ENCODE results near the gene STRAP.
"Not testable (repeated sequence)": the region's sequence is repeated elsewhere in the genome, so short reads cannot be mapped to it uniquely, and the experiment has no call there.

The STRAP gene

DNA sequence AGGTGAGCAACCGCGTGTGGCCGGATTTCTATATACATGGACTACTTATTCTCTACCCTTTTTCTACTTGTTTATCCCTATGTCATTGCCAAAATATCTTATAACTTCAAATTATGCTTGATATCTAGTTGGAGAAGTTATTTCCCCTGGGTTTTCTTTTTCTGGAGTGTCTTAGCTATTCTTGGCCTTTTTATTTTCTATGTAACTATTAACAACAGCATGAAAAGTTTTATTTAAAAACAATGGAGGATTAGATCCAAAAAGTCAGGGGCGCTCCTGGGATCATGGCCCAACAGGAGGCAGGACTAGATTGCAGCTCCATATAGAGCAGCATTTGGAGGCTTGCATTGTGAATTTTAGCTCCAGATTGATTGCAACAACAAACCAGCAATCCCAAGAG, 8.6 kb upstream of the STRAP start:
- H4K20me1 ChIP-seq (ENCODE audit: insufficient read depth, low read length) = no peaks in the 10 kb centered on the region
- H2AFZ ChIP-seq (ENCODE audit: low read length) = no peak overlapping the region
- H3K36me3 ChIP-seq (replicated peaks; ENCODE audit: insufficient read depth, low read length) = no peaks in the 10 kb centered on the region
- H3K9me3 ChIP-seq (replicated peaks; ENCODE audit: insufficient read depth, low read length) = no peaks in the 10 kb centered on the region
- H3K4me3 ChIP-seq (ENCODE audit: low read length) = no peak overlapping the region
- DNase-seq = no peak
- H3K4me1 ChIP-seq (ENCODE audit: low read length) = no peaks in the 10 kb centered on the region
- no peaks in the 10 kb centered on the region for H3K27me3 ChIP-seq (replicated peaks; ENCODE audit: insufficient read depth, low read length)
- H3K4me2 ChIP-seq (ENCODE audit: low read depth, low read length) = no peak overlapping the region
- H3K9me2 ChIP-seq (replicated peaks; ENCODE audit: insufficient read depth, low read length) = no peaks in the 10 kb centered on the region
- no peaks in the 10 kb centered on the region for H3K79me2 ChIP-seq (ENCODE audit: low read length)
- no peaks in the 10 kb centered on the region for H3F3A ChIP-seq (ENCODE audit: insufficient read depth, low read length)
- H3K27ac ChIP-seq (ENCODE audit: low read length) = no peak overlapping the region
- H3K9ac ChIP-seq (ENCODE audit: low read length) = no peak overlapping the region
- TF ChIP-seq CTCF (IDR thresholded peaks at IDR 0.05; ENCODE audit: low read length) (no peak), EZH2phosphoT487 (IDR thresholded peaks at IDR 0.05; ENCODE audit: low read length) (no peak), EZH2 (optimal IDR thresholded peaks at IDR 0.05; ENCODE audit: low read depth, low read length) (no peak)

DNA sequence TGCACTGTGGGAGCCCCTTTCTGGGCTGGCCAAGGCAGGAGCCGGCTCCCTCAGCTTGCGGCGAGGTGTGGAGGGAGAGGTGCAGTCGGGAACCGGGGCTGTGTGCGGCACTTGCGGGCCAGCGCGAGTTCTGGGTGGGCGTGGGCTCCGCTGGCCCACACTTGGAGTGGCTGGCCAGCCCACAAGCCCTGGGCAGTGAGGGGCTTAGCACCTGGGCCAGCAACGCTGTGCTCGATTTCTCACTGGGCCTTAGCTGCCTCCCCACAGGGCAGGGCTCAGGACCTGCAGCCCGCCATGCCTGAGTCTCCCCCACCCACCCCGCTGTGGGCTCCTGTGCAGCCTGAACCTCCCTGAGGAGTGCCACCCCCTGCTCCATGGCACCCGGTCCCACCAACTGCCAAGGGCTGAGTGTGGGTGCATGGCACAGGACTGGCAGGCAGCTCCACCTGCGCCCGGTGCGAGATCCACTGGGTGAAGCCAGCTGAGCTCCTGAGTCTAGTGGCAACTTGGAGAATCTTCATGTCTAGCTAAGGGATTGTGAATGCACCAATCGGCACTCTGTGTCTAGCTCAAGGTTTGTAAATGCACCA, 7.5 kb upstream of the STRAP start:
- not testable (repeated sequence) for H2AFZ ChIP-seq (ENCODE audit: low read length); H3K79me2 ChIP-seq (ENCODE audit: low read length); H3K4me1 ChIP-seq (ENCODE audit: low read length)

DNA sequence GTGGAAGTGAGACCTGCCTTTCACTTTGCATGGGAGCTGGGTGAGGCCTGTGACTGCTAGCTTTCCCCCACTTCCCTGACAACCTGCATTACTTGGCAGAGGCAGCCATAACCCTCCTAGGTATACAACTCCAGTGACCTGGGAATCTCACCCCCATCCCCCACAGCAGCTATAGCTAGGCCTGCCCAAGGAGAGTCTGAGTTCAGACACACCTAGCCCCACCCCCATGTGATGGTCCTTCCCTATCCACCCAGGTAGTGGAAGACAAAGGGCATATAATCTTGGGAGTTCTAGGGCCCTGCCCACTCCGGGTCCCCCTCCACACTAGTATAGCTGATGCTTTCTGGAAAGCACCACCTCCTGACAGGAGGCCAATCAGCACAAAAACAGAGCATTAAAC, 6.3 kb upstream of the STRAP start:
- Histone ChIP-seq H3K9me2 (replicated peaks; ENCODE audit: insufficient read depth, low read length) (no peaks in the 10 kb centered on the region), H4K20me1 (ENCODE audit: insufficient read depth, low read length) (no peaks in the 10 kb centered on the region), H3K4me3 (ENCODE audit: low read length) (no peak overlapping the region), H2AFZ (ENCODE audit: low read length) (no peak overlapping the region), H3K27me3 (replicated peaks; ENCODE audit: insufficient read depth, low read length) (no peaks in the 10 kb centered on the region), H3K79me2 (ENCODE audit: low read length) (no peaks in the 10 kb centered on the region), H3F3A (ENCODE audit: insufficient read depth, low read length) (no peaks in the 10 kb centered on the region), H3K9me3 (replicated peaks; ENCODE audit: insufficient read depth, low read length) (no peaks in the 10 kb centered on the region), H3K4me2 (ENCODE audit: low read depth, low read length) (no peak overlapping the region), H3K9ac (ENCODE audit: low read length) (no peak overlapping the region), H3K36me3 (replicated peaks; ENCODE audit: insufficient read depth, low read length) (no peaks in the 10 kb centered on the region), H3K27ac (ENCODE audit: low read length) (no peak overlapping the region), H3K4me1 (ENCODE audit: low read length) (0 out of 2 replicates have a peak, but pooled peaks cover 2% of the 10 kb centered on the region)
- no peak for TF ChIP-seq EZH2 (optimal IDR thresholded peaks at IDR 0.05; ENCODE audit: low read depth, low read length)
- no peak for TF ChIP-seq CTCF (IDR thresholded peaks at IDR 0.05; ENCODE audit: low read length)
- no peak for DNase-seq

More for the DNA sequence above, 7.5 kb upstream of the STRAP start:
- not testable (repeated sequence) for DNase-seq; H3F3A ChIP-seq (ENCODE audit: insufficient read depth, low read length); H3K27ac ChIP-seq (ENCODE audit: low read length); H3K9ac ChIP-seq (ENCODE audit: low read length); H3K4me2 ChIP-seq (ENCODE audit: low read depth, low read length); H4K20me1 ChIP-seq (ENCODE audit: insufficient read depth, low read length); H3K36me3 ChIP-seq (replicated peaks; ENCODE audit: insufficient read depth, low read length); H3K9me3 ChIP-seq (replicated peaks; ENCODE audit: insufficient read depth, low read length); H3K4me3 ChIP-seq (ENCODE audit: low read length); H3K9me2 ChIP-seq (replicated peaks; ENCODE audit: insufficient read depth, low read length); H3K27me3 ChIP-seq (replicated peaks; ENCODE audit: insufficient read depth, low read length)

DNA sequence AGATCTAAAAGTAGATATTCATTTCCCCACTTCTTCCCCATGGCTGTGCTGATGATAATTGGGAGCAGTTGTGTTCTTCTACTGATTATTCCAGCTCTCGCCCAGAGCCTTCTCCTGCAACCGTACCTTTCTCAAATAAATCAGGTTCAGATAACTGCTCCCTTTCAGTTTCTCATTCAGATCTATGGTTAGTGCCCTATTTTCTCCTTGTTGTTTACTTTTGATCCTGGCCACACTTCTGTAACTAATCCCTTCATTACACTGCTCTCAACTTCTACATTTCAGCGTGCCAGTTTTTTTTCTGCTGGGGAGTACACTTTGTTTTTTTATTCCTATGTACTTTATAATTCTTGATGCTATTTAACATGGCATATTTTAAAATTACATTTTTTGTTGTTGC, 2.8 kb upstream of the STRAP start:
- no peak overlapping the region for H3K4me3 ChIP-seq (ENCODE audit: low read length)
- TF ChIP-seq EZH2phosphoT487 (IDR thresholded peaks at IDR 0.05; ENCODE audit: low read length) (no peak), CTCF (IDR thresholded peaks at IDR 0.05; ENCODE audit: low read length) (no peak), EZH2 (optimal IDR thresholded peaks at IDR 0.05; ENCODE audit: low read depth, low read length) (no peak)
- H3K9me2 ChIP-seq (replicated peaks; ENCODE audit: insufficient read depth, low read length) = no peaks in the 10 kb centered on the region
- no peak overlapping the region for H3K27ac ChIP-seq (ENCODE audit: low read length)
- H2AFZ ChIP-seq (ENCODE audit: low read length) = no peak overlapping the region
- no peaks in the 10 kb centered on the region for H3K27me3 ChIP-seq (replicated peaks; ENCODE audit: insufficient read depth, low read length)
- H3K4me2 ChIP-seq (ENCODE audit: low read depth, low read length) = no peak overlapping the region
- H3K9me3 ChIP-seq (replicated peaks; ENCODE audit: insufficient read depth, low read length) = no peaks in the 10 kb centered on the region
- 0 out of 2 replicates have a peak, but pooled peaks cover 6% of the 10 kb centered on the region for H3F3A ChIP-seq (ENCODE audit: insufficient read depth, low read length)
- H3K9ac ChIP-seq (ENCODE audit: low read length) = no peak overlapping the region
- peaks cover 21% of the 10 kb centered on the region for H3K79me2 ChIP-seq (ENCODE audit: low read length)
- DNase-seq = no peak
- H3K4me1 ChIP-seq (ENCODE audit: low read length) = 0 out of 2 replicates have a peak, but pooled peaks cover 11% of the 10 kb centered on the region
- no peaks in the 10 kb centered on the region for H3K36me3 ChIP-seq (replicated peaks; ENCODE audit: insufficient read depth, low read length)
- no peaks in the 10 kb centered on the region for H4K20me1 ChIP-seq (ENCODE audit: insufficient read depth, low read length)
